K562 (cell line): Measurements from ENCODE around the gene CDADC1. TPM values are rescaled to one million over a fixed set of nuclear protein-coding genes. Genes with fewer than 3 reads are reported as not detected.

Experiments used
- DPF2 ChIP-seq: fragments of 450-650 bp; IDR thresholded peaks from 2 replicates; pipeline ENCODE4 v1.6.1; 2016
- ERF ChIP-seq: fragments of 450-650 bp; formaldehyde crosslinking; IDR thresholded peaks from 2 replicates; pipeline ENCODE4 v1.4.0; 2020; ENCODE audit warnings: mild to moderate bottlenecking, mixed read lengths
- HNRNPK ChIP-seq: fragments of 200-400 bp; formaldehyde crosslinking; IDR thresholded peaks from one replicate; pipeline ENCODE4 v1.6.1; 2018; ENCODE audit warnings: mild to moderate bottlenecking, low read depth, low read length; ENCODE audit not compliant: poor library complexity, severe bottlenecking
- MYNN ChIP-seq, 2 experiments: sonication (generic); formaldehyde crosslinking in 1 of 2; IDR thresholded peaks; 2 replicates each; pipeline versions ENCODE4 v1.5.0 to v1.6.1; 2016 to 2020; ENCODE audit warnings: antibody characterized with exemption in 1 of 2, missing genetic modification reagents in 1 of 2
- PML ChIP-seq: IDR thresholded peaks from 2 replicates; pipeline ENCODE4 v1.6.1; 2012; ENCODE audit warnings: low read length, inconsistent platforms
- POLR2H ChIP-seq: IDR thresholded peaks from 2 replicates; pipeline ENCODE4 v1.6.1; 2016; ENCODE audit warnings: missing genetic modification characterization, low read depth, mild to moderate bottlenecking, control low read depth, missing compliant biosample characterization, moderate library complexity
- ZNF830 ChIP-seq: fragments of 250-450 bp; sonication (Bioruptor Pico); IDR thresholded peaks from 2 replicates; pipeline ENCODE4 v1.5.0; 2021; ENCODE audit warnings: mild to moderate bottlenecking
- polyA plus RNA-seq, 8 experiments: library from polyadenylated mRNA; depleted of rRNA in 4 of 8; stranded (reverse) in 5 of 8; unstranded in 3 of 8; fragments of >200 nt; fragmentation: Nextera tagmentation in 2 of 8; fragmentation: Illumina TruSeq in 1 of 8; extraction: Ambion mirVana in 2 of 8; extraction: Trizol in 1 of 8; gene quantifications; 2 replicates each; pipeline versions ENCODE4 v1.2.1 to v1.2.3, GENCODE V29; 2011 to 2014; ENCODE audit warnings: inconsistent platforms in 1 of 8, missing spikeins in 1 of 8
- total RNA-seq, 7 experiments: library from RNA; depleted of rRNA in 6 of 7; stranded (reverse); fragments of >200 nt in 6 of 7; fragmentation: Illumina TruSeq in 2 of 7; extraction: Trizol in 2 of 7; gene quantifications; 2 replicates each; pipeline versions ENCODE4 v1.2.1 to v1.2.3, GENCODE V29; 2011 to 2021; ENCODE audit warnings: low replicate concordance in 1 of 7
- TF ChIP-seq, protein P1 (sequence below), 2 experiments: IDR thresholded peaks; 2 replicates each; pipeline ENCODE4 v1.6.1; 2011; ENCODE audit warnings: borderline replicate concordance in 1 of 2, control low read depth in 1 of 2, low read depth in 1 of 2, low read length in 1 of 2, mild to moderate bottlenecking in 1 of 2, mixed read lengths in 1 of 2, moderate library complexity in 1 of 2; ENCODE audit not compliant: insufficient read depth in 1 of 2, insufficient read length in 1 of 2, poor library complexity in 1 of 2, severe bottlenecking in 1 of 2; ENCODE audit errors: extremely low read depth in 1 of 2
- TF ChIP-seq, protein P2 (sequence below): IDR thresholded peaks from 2 replicates; pipeline ENCODE4 v1.6.1; 2011; ENCODE audit warnings: borderline replicate concordance, low read depth, mild to moderate bottlenecking, moderate library complexity, low read length; ENCODE audit not compliant: insufficient read depth, poor library complexity, severe bottlenecking
- TF ChIP-seq, protein P3 (sequence below): fragments of 450-650 bp; IDR thresholded peaks from 2 replicates; pipeline ENCODE4 v1.6.1; 2016; ENCODE audit warnings: mild to moderate bottlenecking, moderate library complexity

The CDADC1 gene
- total and polyA plus RNA-seq, 9 of the 15 experiments (the other 6 are each of a cell fraction or from before 2014, with no cell fraction given): 4.1 to 11.8 (median 6.3) TPM

DNA sequence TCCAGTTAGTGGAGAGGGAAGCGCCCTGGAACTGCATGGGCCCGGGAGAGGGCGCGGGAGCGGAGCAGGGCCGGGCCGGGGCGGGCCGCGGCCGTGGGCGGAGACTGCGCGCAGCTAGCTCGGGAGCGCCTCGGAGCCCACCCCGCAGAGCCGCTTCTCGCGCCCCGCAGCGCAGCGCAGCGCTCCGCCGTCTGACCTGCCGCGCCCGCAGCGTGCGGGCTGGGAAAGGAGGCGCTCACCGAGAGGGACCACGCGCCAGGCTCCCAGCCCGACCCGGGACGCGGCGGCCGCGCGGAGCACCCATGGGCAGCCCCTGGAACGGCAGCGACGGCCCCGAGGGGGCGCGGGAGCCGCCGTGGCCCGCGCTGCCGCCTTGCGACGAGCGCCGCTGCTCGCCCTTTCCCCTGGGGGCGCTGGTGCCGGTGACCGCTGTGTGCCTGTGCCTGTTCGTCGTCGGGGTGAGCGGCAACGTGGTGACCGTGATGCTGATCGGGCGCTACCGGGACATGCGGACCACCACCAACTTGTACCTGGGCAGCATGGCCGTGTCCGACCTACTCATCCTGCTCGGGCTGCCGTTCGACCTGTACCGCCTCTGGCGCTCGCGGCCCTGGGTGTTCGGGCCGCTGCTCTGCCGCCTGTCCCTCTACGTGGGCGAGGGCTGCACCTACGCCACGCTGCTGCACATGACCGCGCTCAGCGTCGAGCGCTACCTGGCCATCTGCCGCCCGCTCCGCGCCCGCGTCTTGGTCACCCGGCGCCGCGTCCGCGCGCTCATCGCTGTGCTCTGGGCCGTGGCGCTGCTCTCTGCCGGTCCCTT lies 27.5 kb upstream of the CDADC1 start, which contains the start of gene MLNR (continued):
- TF ChIP-seq, protein P1, sequence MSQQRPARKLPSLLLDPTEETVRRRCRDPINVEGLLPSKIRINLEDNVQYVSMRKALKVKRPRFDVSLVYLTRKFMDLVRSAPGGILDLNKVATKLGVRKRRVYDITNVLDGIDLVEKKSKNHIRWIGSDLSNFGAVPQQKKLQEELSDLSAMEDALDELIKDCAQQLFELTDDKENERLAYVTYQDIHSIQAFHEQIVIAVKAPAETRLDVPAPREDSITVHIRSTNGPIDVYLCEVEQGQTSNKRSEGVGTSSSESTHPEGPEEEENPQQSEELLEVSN (IDR thresholded peaks at IDR 0.05; ENCODE audit: borderline replicate concordance in 1 of 2, extremely low read depth in 1 of 2, insufficient read depth in 1 of 2, insufficient read length in 1 of 2, low read depth in 1 of 2, low read length in 1 of 2, poor library complexity in 1 of 2, severe bottlenecking in 1 of 2): peak in 1 of 2 experiments; percentile 37
- TF ChIP-seq, protein P2, sequence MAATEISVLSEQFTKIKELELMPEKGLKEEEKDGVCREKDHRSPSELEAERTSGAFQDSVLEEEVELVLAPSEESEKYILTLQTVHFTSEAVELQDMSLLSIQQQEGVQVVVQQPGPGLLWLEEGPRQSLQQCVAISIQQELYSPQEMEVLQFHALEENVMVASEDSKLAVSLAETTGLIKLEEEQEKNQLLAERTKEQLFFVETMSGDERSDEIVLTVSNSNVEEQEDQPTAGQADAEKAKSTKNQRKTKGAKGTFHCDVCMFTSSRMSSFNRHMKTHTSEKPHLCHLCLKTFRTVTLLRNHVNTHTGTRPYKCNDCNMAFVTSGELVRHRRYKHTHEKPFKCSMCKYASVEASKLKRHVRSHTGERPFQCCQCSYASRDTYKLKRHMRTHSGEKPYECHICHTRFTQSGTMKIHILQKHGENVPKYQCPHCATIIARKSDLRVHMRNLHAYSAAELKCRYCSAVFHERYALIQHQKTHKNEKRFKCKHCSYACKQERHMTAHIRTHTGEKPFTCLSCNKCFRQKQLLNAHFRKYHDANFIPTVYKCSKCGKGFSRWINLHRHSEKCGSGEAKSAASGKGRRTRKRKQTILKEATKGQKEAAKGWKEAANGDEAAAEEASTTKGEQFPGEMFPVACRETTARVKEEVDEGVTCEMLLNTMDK: peak; percentile 45
- TF ChIP-seq, protein P3, sequence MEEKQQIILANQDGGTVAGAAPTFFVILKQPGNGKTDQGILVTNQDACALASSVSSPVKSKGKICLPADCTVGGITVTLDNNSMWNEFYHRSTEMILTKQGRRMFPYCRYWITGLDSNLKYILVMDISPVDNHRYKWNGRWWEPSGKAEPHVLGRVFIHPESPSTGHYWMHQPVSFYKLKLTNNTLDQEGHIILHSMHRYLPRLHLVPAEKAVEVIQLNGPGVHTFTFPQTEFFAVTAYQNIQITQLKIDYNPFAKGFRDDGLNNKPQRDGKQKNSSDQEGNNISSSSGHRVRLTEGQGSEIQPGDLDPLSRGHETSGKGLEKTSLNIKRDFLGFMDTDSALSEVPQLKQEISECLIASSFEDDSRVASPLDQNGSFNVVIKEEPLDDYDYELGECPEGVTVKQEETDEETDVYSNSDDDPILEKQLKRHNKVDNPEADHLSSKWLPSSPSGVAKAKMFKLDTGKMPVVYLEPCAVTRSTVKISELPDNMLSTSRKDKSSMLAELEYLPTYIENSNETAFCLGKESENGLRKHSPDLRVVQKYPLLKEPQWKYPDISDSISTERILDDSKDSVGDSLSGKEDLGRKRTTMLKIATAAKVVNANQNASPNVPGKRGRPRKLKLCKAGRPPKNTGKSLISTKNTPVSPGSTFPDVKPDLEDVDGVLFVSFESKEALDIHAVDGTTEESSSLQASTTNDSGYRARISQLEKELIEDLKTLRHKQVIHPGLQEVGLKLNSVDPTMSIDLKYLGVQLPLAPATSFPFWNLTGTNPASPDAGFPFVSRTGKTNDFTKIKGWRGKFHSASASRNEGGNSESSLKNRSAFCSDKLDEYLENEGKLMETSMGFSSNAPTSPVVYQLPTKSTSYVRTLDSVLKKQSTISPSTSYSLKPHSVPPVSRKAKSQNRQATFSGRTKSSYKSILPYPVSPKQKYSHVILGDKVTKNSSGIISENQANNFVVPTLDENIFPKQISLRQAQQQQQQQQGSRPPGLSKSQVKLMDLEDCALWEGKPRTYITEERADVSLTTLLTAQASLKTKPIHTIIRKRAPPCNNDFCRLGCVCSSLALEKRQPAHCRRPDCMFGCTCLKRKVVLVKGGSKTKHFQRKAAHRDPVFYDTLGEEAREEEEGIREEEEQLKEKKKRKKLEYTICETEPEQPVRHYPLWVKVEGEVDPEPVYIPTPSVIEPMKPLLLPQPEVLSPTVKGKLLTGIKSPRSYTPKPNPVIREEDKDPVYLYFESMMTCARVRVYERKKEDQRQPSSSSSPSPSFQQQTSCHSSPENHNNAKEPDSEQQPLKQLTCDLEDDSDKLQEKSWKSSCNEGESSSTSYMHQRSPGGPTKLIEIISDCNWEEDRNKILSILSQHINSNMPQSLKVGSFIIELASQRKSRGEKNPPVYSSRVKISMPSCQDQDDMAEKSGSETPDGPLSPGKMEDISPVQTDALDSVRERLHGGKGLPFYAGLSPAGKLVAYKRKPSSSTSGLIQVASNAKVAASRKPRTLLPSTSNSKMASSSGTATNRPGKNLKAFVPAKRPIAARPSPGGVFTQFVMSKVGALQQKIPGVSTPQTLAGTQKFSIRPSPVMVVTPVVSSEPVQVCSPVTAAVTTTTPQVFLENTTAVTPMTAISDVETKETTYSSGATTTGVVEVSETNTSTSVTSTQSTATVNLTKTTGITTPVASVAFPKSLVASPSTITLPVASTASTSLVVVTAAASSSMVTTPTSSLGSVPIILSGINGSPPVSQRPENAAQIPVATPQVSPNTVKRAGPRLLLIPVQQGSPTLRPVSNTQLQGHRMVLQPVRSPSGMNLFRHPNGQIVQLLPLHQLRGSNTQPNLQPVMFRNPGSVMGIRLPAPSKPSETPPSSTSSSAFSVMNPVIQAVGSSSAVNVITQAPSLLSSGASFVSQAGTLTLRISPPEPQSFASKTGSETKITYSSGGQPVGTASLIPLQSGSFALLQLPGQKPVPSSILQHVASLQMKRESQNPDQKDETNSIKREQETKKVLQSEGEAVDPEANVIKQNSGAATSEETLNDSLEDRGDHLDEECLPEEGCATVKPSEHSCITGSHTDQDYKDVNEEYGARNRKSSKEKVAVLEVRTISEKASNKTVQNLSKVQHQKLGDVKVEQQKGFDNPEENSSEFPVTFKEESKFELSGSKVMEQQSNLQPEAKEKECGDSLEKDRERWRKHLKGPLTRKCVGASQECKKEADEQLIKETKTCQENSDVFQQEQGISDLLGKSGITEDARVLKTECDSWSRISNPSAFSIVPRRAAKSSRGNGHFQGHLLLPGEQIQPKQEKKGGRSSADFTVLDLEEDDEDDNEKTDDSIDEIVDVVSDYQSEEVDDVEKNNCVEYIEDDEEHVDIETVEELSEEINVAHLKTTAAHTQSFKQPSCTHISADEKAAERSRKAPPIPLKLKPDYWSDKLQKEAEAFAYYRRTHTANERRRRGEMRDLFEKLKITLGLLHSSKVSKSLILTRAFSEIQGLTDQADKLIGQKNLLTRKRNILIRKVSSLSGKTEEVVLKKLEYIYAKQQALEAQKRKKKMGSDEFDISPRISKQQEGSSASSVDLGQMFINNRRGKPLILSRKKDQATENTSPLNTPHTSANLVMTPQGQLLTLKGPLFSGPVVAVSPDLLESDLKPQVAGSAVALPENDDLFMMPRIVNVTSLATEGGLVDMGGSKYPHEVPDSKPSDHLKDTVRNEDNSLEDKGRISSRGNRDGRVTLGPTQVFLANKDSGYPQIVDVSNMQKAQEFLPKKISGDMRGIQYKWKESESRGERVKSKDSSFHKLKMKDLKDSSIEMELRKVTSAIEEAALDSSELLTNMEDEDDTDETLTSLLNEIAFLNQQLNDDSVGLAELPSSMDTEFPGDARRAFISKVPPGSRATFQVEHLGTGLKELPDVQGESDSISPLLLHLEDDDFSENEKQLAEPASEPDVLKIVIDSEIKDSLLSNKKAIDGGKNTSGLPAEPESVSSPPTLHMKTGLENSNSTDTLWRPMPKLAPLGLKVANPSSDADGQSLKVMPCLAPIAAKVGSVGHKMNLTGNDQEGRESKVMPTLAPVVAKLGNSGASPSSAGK: peak; percentile 24; the same call in 1 of the 2 replicates
- TF ChIP-seq PML: no peak
- TF ChIP-seq ERF: no peak
- TF ChIP-seq ZNF830: no peak
- no peak for TF ChIP-seq HNRNPK
- TF ChIP-seq POLR2H (tag): no peak
- no peak for TF ChIP-seq MYNN (IDR thresholded peaks at IDR 0.05)
- no peak for TF ChIP-seq MYNN (CRISPR knock-in tag; IDR thresholded peaks at IDR 0.05)
- no peak for TF ChIP-seq DPF2
